MM.1S (cell line): Measurements from ENCODE around the gene TBL1Y.

Experiments used
- DNase-seq: peaks from one replicate; pipeline ENCODE4 v3.0.0-alpha.2; 2015
- H2AFZ ChIP-seq: fragments of 300-600 bp; sonication (generic); 2 replicates; pipeline ENCODE4 v1.6.0; 2016; ENCODE audit warnings: antibody characterized with exemption, low read length
- H3F3A ChIP-seq: fragments of 300-600 bp; sonication (generic); 2 replicates; pipeline ENCODE4 v1.6.1; 2016; ENCODE audit warnings: mild to moderate bottlenecking, antibody characterized with exemption, low read length, moderate library complexity, mixed read lengths; ENCODE audit not compliant: insufficient read depth
- H3K27ac ChIP-seq: fragments of 300-600 bp; sonication (generic); 2 replicates; pipeline ENCODE4 v1.5.1; 2016; ENCODE audit warnings: mild to moderate bottlenecking, low read length
- H3K27me3 ChIP-seq: fragments of 300-600 bp; sonication (generic); replicated peaks from 2 replicates; pipeline ENCODE4 v1.6.0; 2016; ENCODE audit warnings: low read length; ENCODE audit not compliant: insufficient read depth
- H3K36me3 ChIP-seq: fragments of 300-600 bp; sonication (generic); replicated peaks from 2 replicates; pipeline ENCODE4 v1.6.1; 2016; ENCODE audit warnings: mild to moderate bottlenecking, low read length, mixed read lengths; ENCODE audit not compliant: insufficient read depth
- H3K4me1 ChIP-seq: fragments of 300-600 bp; sonication (generic); 2 replicates; pipeline ENCODE4 v1.6.1; 2016; ENCODE audit warnings: low read length, mixed read lengths
- H3K4me2 ChIP-seq: fragments of 300-600 bp; sonication (generic); 2 replicates; pipeline ENCODE4 v1.6.0; 2016; ENCODE audit warnings: low read depth, low read length
- H3K4me3 ChIP-seq: fragments of 300-600 bp; sonication (generic); 2 replicates; pipeline ENCODE4 v1.5.1; 2016; ENCODE audit warnings: low read length, mixed read lengths
- H3K79me2 ChIP-seq: fragments of 300-600 bp; sonication (generic); 2 replicates; pipeline ENCODE4 v1.6.1; 2016; ENCODE audit warnings: mixed run types, low read length, mixed read lengths
- H3K9ac ChIP-seq: fragments of 300-600 bp; sonication (generic); 2 replicates; pipeline ENCODE4 v1.6.1; 2016; ENCODE audit warnings: low read length, mixed read lengths
- H3K9me2 ChIP-seq: fragments of 300-600 bp; sonication (generic); replicated peaks from 2 replicates; pipeline ENCODE4 v1.6.1; 2016; ENCODE audit warnings: mild to moderate bottlenecking, low read length, mixed read lengths; ENCODE audit not compliant: insufficient read depth
- H3K9me3 ChIP-seq: fragments of 300-600 bp; sonication (generic); replicated peaks from 2 replicates; pipeline ENCODE4 v1.6.1; 2016; ENCODE audit warnings: mild to moderate bottlenecking, low read length, mixed read lengths; ENCODE audit not compliant: insufficient read depth
- H4K20me1 ChIP-seq: fragments of 300-600 bp; sonication (generic); 2 replicates; pipeline ENCODE4 v1.6.1; 2016; ENCODE audit warnings: mild to moderate bottlenecking, low read length, moderate library complexity, mixed read lengths; ENCODE audit not compliant: insufficient read depth
- CTCF ChIP-seq: fragments of 300-600 bp; sonication (generic); IDR thresholded peaks from 2 replicates; pipeline ENCODE4 v1.5.1; 2016; ENCODE audit warnings: antibody characterized with exemption, low read length, mixed read lengths
- EZH2 ChIP-seq: fragments of 300-600 bp; sonication (generic); optimal IDR thresholded peaks from 2 replicates; pipeline ENCODE3; 2017; ENCODE audit warnings: low read depth, mild to moderate bottlenecking, antibody characterized with exemption, low read length, mixed read lengths
- EZH2phosphoT487 ChIP-seq: fragments of 300-600 bp; sonication (generic); IDR thresholded peaks from 2 replicates; pipeline ENCODE4 v1.6.1; 2018; ENCODE audit warnings: antibody characterized with exemption, low read length

The TBL1Y gene

GRCh38 chrY:6928265-6928664 is 17.8 kb downstream of the TBL1Y start:
- no peak overlapping the region for H3K27ac ChIP-seq
- TF ChIP-seq CTCF (no peak), EZH2 (no peak), EZH2phosphoT487 (no peak)
- H3F3A ChIP-seq = no peaks in the 10 kb centered on the region

GRCh38 chrY:6929237-6929636 is 18.7 kb downstream of the TBL1Y start:
- Histone ChIP-seq H3K9ac (no peak overlapping the region), H3K4me3 (no peak overlapping the region), H3K4me1 (no peaks in the 10 kb centered on the region), H3K79me2 (no peaks in the 10 kb centered on the region), H3K36me3 (no peaks in the 10 kb centered on the region), H3F3A (no peaks in the 10 kb centered on the region), H4K20me1 (no peaks in the 10 kb centered on the region), H3K27me3 (no peaks in the 10 kb centered on the region), H3K9me3 (no peaks in the 10 kb centered on the region), H2AFZ (no peak overlapping the region), H3K27ac (no peak overlapping the region), H3K9me2 (no peaks in the 10 kb centered on the region), H3K4me2 (no peak overlapping the region)
- DNase-seq = no peak
- no peak for TF ChIP-seq EZH2
- no peak for TF ChIP-seq EZH2phosphoT487
- TF ChIP-seq CTCF = no peak

More at GRCh38 chrY:6928265-6928664, 17.8 kb downstream of the TBL1Y start:
- Histone ChIP-seq H3K4me3 (no peak overlapping the region), H3K4me2 (no peak overlapping the region), H3K4me1 (no peaks in the 10 kb centered on the region), H3K9me2 (no peaks in the 10 kb centered on the region), H3K27me3 (no peaks in the 10 kb centered on the region), H3K79me2 (no peaks in the 10 kb centered on the region), H4K20me1 (no peaks in the 10 kb centered on the region), H3K9me3 (no peaks in the 10 kb centered on the region), H3K36me3 (no peaks in the 10 kb centered on the region), H3K9ac (no peak overlapping the region), H2AFZ (no peak overlapping the region)
- DNase-seq = no peak

GRCh38 chrY:6931779-6932396 is 21.4 kb downstream of the TBL1Y start:
- no peaks in the 10 kb centered on the region for H3K27me3 ChIP-seq
- H2AFZ ChIP-seq = no peak overlapping the region
- H3K9me3 ChIP-seq = no peaks in the 10 kb centered on the region
- H3K9ac ChIP-seq = no peak overlapping the region
- no peaks in the 10 kb centered on the region for H3K9me2 ChIP-seq
- H3K4me2 ChIP-seq = no peak overlapping the region
- no peaks in the 10 kb centered on the region for H4K20me1 ChIP-seq
- no peak overlapping the region for H3K4me3 ChIP-seq
- no peaks in the 10 kb centered on the region for H3K4me1 ChIP-seq
- no peaks in the 10 kb centered on the region for H3K79me2 ChIP-seq
- DNase-seq = no peak
- H3F3A ChIP-seq = no peaks in the 10 kb centered on the region
- H3K27ac ChIP-seq = no peak overlapping the region
- TF ChIP-seq EZH2phosphoT487 (no peak), EZH2 (no peak), CTCF (no peak)
- no peaks in the 10 kb centered on the region for H3K36me3 ChIP-seq
